ENCODE measurements around the gene WWOX. TPM values are rescaled to one million over a fixed set of nuclear protein-coding genes. Genes with fewer than 3 reads are reported as not detected.
A peak's percentile ranks its signal among the peaks of the same experiment; 100 is the strongest.

WWOX gene
- total and polyA plus RNA-seq, 2 donors (not counting 3 experiments of a cell fraction or from before 2014, with no cell fraction given) = 6.2 to 12.5 TPM

DNA sequence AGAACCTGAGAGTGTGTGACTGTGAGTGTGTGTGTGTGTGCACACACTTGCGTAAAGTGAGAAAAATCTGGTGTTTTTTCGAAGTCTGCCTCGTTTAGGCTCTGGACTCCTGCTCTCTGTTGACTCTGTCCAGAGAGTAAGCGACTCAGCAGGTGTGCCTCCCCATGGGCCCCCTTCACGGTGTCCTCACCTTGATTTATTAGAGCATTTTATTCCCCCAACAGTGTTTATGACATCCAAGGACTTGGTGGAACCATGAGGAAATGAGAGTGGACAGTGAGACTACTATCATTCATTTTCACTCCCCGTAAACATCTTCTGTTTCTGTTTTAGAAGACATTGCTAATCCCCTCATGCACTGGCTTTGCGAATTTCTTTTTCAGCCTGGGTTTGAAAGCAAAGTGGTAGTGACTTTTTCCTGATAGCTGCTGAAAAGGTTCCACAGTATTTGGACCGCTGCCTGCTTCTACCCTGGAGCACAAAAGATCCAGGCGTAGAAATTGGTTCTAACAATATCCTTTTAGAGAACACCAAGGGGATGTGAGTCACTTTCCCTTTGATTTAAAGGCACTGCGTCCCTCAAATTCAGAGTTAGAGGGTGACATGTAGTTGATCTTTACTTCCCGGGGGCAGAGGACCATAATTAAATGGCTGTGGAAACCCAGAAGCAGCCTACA, 218.2 kb downstream of the WWOX start:
- CTCF ChIA-PET = no interaction called here
- BruUV-seq (replicated peaks) = no TSS peak
- Histone ChIP-seq H3K9me1 (replicated peaks; ENCODE audit: control insufficient read depth, extremely low read depth, insufficient read depth, low read length) (no peaks in the 10 kb centered on the region), H3K27me3 (ENCODE audit: control insufficient read depth in 2 of 2, insufficient read depth in 2 of 2, low read length in 2 of 2) (no peaks in the 10 kb centered on the region), H3K9me3 (replicated peaks; ENCODE audit: control insufficient read depth, insufficient read depth, low read length) (no peaks in the 10 kb centered on the region), H3K4me3 (replicated peaks in 1 of 3; ENCODE audit: insufficient read depth in 1 of 3, low read depth in 1 of 3, low read length in 3 of 3) (no peak overlapping the region), H3K27ac (ENCODE audit: insufficient read depth, low read depth, low read length) (peak overlapping the region; percentile 18), H3K36me3 (ENCODE audit: control insufficient read depth in 2 of 2, extremely low read depth in 1 of 2, insufficient read depth in 2 of 2, low read length in 2 of 2) (no peaks in the 10 kb centered on the region), H3K9ac (replicated peaks; ENCODE audit: extremely low read depth, insufficient read depth, low read length) (no peak overlapping the region), H3K4me2 (ENCODE audit: insufficient read depth, low read length) (peak overlapping the region; percentile 64), H3K4me1 (ENCODE audit: control insufficient read depth, extremely low read depth, insufficient read depth, low read length) (no peaks in the 10 kb centered on the region), H3K79me2 (ENCODE audit: control insufficient read depth, insufficient read depth, low read length) (no peaks in the 10 kb centered on the region), H4K20me1 (replicated peaks; ENCODE audit: control insufficient read depth, extremely low read depth, insufficient read depth, low read length) (no peaks in the 10 kb centered on the region), H2AFZ (ENCODE audit: low read depth, low read length) (no peak overlapping the region)
- TF ChIP-seq FOS (IDR thresholded peaks at IDR 0.05; ENCODE audit: borderline replicate concordance, insufficient read depth, low read length) (no peak), MYC (IDR thresholded peaks at IDR 0.05; ENCODE audit: low read depth, low read length) (no peak), POLR2AphosphoS5 (IDR thresholded peaks at IDR 0.05; ENCODE audit: insufficient read depth, low read depth, low read length) (no peak), GATA2 (IDR thresholded peaks at IDR 0.05; ENCODE audit: insufficient read depth, insufficient read length, low read depth, low read length) (no peak), POLR2A (IDR thresholded peaks at IDR 0.05; ENCODE audit: low read depth, low read length) (no peak), JUN (IDR thresholded peaks at IDR 0.05; ENCODE audit: borderline replicate concordance, insufficient read depth, insufficient read length, low read depth) (no peak), EZH2 (IDR thresholded peaks at IDR 0.05; ENCODE audit: borderline replicate concordance, low read depth, low read length, severe bottlenecking) (no peak)
- TF ChIP-seq, protein P1, sequence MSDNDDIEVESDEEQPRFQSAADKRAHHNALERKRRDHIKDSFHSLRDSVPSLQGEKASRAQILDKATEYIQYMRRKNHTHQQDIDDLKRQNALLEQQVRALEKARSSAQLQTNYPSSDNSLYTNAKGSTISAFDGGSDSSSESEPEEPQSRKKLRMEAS (IDR thresholded peaks at IDR 0.05; ENCODE audit: insufficient read depth, insufficient read length) = no peak
- TF ChIP-seq, protein P2, sequence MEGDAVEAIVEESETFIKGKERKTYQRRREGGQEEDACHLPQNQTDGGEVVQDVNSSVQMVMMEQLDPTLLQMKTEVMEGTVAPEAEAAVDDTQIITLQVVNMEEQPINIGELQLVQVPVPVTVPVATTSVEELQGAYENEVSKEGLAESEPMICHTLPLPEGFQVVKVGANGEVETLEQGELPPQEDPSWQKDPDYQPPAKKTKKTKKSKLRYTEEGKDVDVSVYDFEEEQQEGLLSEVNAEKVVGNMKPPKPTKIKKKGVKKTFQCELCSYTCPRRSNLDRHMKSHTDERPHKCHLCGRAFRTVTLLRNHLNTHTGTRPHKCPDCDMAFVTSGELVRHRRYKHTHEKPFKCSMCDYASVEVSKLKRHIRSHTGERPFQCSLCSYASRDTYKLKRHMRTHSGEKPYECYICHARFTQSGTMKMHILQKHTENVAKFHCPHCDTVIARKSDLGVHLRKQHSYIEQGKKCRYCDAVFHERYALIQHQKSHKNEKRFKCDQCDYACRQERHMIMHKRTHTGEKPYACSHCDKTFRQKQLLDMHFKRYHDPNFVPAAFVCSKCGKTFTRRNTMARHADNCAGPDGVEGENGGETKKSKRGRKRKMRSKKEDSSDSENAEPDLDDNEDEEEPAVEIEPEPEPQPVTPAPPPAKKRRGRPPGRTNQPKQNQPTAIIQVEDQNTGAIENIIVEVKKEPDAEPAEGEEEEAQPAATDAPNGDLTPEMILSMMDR (IDR thresholded peaks at IDR 0.05; ENCODE audit: extremely low read depth in 1 of 2, insufficient read depth in 1 of 2, low read depth in 1 of 2, low read length in 2 of 2) = no peak
- dilution Hi-C loops (cut with MboI; ENCODE audit: extremely low pct_ligation_motif_present, low sequenced_read_pairs) = no loop called here
- DNase-seq (ENCODE audit: low read depth, low spot score) = peak; percentile 16
- intact Hi-C loops (cut with micrococcal nuclease) = no loop called here
- FAIRE-seq = no peak
- POLR2A ChIA-PET = no interaction called here
